SU-DHL-6 (cell line): ENCODE data around the gene B3GNT5.

Experiments
- CTCF ChIP-seq: fragments of 200-600 bp; sonication (generic); IDR thresholded peaks from one replicate; pipeline ENCODE4 v1.5.1; 2017; ENCODE audit warnings: antibody characterized with exemption, mild to moderate bottlenecking, low read length, moderate library complexity; ENCODE audit not compliant: insufficient read depth, poor library complexity, severe bottlenecking
- EZH2phosphoT487 ChIP-seq: fragments of 200-600 bp; sonication (generic), shearing (Covaris generic); conservative IDR thresholded peaks from 2 replicates; pipeline ENCODE4 v1.6.1; 2018; ENCODE audit warnings: mild to moderate bottlenecking, antibody characterized with exemption, low read length, moderate library complexity, mixed read lengths

DNA sequence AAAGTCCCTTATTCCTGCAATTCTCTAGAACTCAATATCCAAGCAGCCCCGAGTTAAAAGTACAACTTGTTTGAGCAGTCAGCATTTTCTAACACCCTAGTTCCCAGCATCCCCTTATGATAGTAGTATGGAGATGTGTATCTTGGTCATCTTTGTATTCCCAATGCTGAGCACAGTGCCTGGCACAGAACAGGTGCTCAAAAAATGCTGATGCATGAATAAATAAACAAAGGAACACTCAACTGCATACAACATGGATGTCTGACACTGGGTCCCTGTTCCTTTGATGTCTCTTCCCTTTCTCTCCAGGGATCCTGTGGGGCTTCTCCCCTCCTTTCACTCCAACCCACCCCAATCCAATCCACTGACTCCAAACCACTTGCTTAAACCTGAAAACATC lies 23.9 kb upstream of the B3GNT5 start:
- TF ChIP-seq CTCF (no peak), EZH2phosphoT487 (no peak)
